H1 (cell line): ENCODE results near the gene CEP85L.

Experiments
- EZH2 ChIP-seq: fragments of 200-600 bp; sonication (generic); IDR thresholded peaks from 2 replicates; pipeline ENCODE4 v1.7.1; 2012; ENCODE audit warnings: low read depth, mild to moderate bottlenecking, moderate library complexity, low read length, inconsistent platforms; ENCODE audit not compliant: severe bottlenecking
- POLR2A ChIP-seq, 2 experiments: IDR thresholded peaks; 1 replicate in 1 of 2; 2 replicates in 1 of 2; pipeline ENCODE4 v1.6.1; 2011; ENCODE audit warnings: low read depth in 2 of 2, low read length in 2 of 2, mild to moderate bottlenecking in 2 of 2; ENCODE audit errors: control extremely low read depth in 1 of 2
- SP1 ChIP-seq: IDR thresholded peaks from 2 replicates; pipeline ENCODE4 v1.6.1; 2011; ENCODE audit warnings: low read depth, low read length
- SRF ChIP-seq: IDR thresholded peaks from 2 replicates; pipeline ENCODE4 v1.6.1; 2011; ENCODE audit warnings: mild to moderate bottlenecking, low read depth, low read length, moderate library complexity
- YY1 ChIP-seq: IDR thresholded peaks from 2 replicates; pipeline ENCODE4 v1.6.1; 2011; ENCODE audit warnings: low read depth, mild to moderate bottlenecking, low read length
- ZNF274 ChIP-seq: IDR thresholded peaks from 2 replicates; pipeline ENCODE4 v1.7.0; 2012; ENCODE audit warnings: low read length, borderline replicate concordance; ENCODE audit errors: extremely low read depth
- TF ChIP-seq, protein P1 (sequence below), 3 experiments: IDR thresholded peaks; 1 replicate in 2 of 3; 2 replicates in 1 of 3; pipeline versions ENCODE4 v1.5.1 to v1.6.1; 2011; ENCODE audit warnings: low read length in 3 of 3, mild to moderate bottlenecking in 3 of 3, inconsistent platforms in 2 of 3, low read depth in 1 of 3, moderate library complexity in 1 of 3; ENCODE audit not compliant: insufficient read depth in 1 of 3; ENCODE audit errors: control extremely low read depth in 1 of 3

DNA sequence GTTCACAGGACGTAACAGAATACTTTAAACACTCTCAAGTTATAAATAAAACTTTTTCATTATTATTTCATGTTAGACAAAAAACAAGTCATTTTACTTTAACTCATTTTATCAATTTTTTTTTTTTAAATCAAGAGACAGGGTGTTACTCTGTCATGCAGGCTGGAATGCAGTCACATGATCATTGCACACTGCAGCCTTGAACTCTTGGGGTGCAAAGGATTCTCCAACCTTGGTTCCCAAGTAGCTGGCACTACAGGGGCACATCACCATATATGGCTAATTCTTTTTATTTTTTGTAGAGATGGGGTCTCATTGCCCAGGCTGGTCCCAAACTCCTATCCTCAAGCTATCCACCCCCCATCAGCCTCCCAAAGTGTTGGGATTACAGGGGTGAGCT is 89.1 kb downstream of the CEP85L start:
- no peak for TF ChIP-seq EZH2
- TF ChIP-seq POLR2A (IDR thresholded peaks at IDR 0.05; ENCODE audit: control extremely low read depth in 1 of 2, low read depth in 2 of 2, low read length in 2 of 2) = no peak
- TF ChIP-seq, protein P1, sequence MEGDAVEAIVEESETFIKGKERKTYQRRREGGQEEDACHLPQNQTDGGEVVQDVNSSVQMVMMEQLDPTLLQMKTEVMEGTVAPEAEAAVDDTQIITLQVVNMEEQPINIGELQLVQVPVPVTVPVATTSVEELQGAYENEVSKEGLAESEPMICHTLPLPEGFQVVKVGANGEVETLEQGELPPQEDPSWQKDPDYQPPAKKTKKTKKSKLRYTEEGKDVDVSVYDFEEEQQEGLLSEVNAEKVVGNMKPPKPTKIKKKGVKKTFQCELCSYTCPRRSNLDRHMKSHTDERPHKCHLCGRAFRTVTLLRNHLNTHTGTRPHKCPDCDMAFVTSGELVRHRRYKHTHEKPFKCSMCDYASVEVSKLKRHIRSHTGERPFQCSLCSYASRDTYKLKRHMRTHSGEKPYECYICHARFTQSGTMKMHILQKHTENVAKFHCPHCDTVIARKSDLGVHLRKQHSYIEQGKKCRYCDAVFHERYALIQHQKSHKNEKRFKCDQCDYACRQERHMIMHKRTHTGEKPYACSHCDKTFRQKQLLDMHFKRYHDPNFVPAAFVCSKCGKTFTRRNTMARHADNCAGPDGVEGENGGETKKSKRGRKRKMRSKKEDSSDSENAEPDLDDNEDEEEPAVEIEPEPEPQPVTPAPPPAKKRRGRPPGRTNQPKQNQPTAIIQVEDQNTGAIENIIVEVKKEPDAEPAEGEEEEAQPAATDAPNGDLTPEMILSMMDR (IDR thresholded peaks at IDR 0.05; ENCODE audit: control extremely low read depth in 1 of 3, insufficient read depth in 1 of 3, low read depth in 1 of 3, low read length in 3 of 3) = no peak
- no peak for TF ChIP-seq ZNF274
- TF ChIP-seq SP1 = no peak
- no peak for TF ChIP-seq YY1
- TF ChIP-seq SRF = no peak
